Heart right ventricle (tissue), 16 donors: ENCODE measurements around the gene GPR15. TPM values are rescaled to one million over a fixed set of nuclear protein-coding genes. Genes with fewer than 3 reads are reported as not detected.

Experiments used
- ATAC-seq, 8 donors: fragments of 200-7000 bp; cut with Tn5 transposase; one replicate each; pipeline ENCODE4 v1.9.1; 2020; ENCODE audit warnings: mild to moderate bottlenecking in 8 of 8, moderate library complexity in 8 of 8, moderate number of reproducible peaks in 1 of 8
- DNase-seq, 2 donors: peaks; one replicate each; pipeline ENCODE4 v3.0.0-alpha.2; 2020
- H3K27ac ChIP-seq, 10 donors: fragments of 200-600 bp; sonication (generic) in 2 of 10; one replicate each; pipeline versions ENCODE4 v1.5.0 to v1.8.0; 2020 to 2022; ENCODE audit warnings: mild to moderate bottlenecking in 3 of 10
- H3K27me3 ChIP-seq, 7 donors: fragments of 200-600 bp; one replicate each; pipeline ENCODE4 v1.8.0; 2021 to 2022; ENCODE audit warnings: mild to moderate bottlenecking in 2 of 7
- H3K36me3 ChIP-seq, 9 donors: fragments of 200-600 bp; sonication (generic) in 1 of 9; one replicate each; pipeline versions ENCODE4 v1.5.0 to v1.8.0; 2020 to 2022; ENCODE audit warnings: mild to moderate bottlenecking in 2 of 9
- H3K4me1 ChIP-seq, 9 donors: fragments of 200-600 bp; sonication (generic) in 1 of 9; one replicate each; pipeline versions ENCODE4 v1.5.0 to v1.8.0; 2020 to 2022; ENCODE audit warnings: mild to moderate bottlenecking in 4 of 9
- H3K4me3 ChIP-seq, 10 donors: fragments of 200-600 bp; sonication (generic) in 2 of 10; one replicate each; pipeline versions ENCODE4 v1.5.0 to v1.8.0; 2020 to 2022; ENCODE audit warnings: mild to moderate bottlenecking in 7 of 10, moderate library complexity in 2 of 10
- H3K9me3 ChIP-seq, 11 donors: fragments of 200-600 bp in 10 of 11; sonication (generic) in 2 of 11; one replicate each; pipeline versions ENCODE4 v1.5.0 to v1.8.0; 2013 to 2022; ENCODE audit warnings: mild to moderate bottlenecking in 2 of 11, control low read depth in 1 of 11, moderate library complexity in 1 of 11
- whole genome bisulfite sequencing, 2 donors: extraction: QIAGEN DNeasy Blood & Tissue Kit; methylation state at CpG; one replicate each; pipeline ENCODE4 v1.1.7; 2013; ENCODE audit warnings: inconsistent platforms in 1 of 2; 5-methylcytosine and 5-hydroxymethylcytosine counted together
- intact Hi-C, 10 donors: fragments of 100-400 bp; cut with DNase I; formaldehyde crosslinking; loops; one replicate each; pipeline versions ENCODE4 v1.11.1 to v1.14.2; 2022
- polyA plus RNA-seq, 2 donors: library from polyadenylated mRNA; stranded (reverse); fragments of 200-250 nt; gene quantifications; one replicate each; pipeline ENCODE4 v1.2.3, GENCODE V29; 2013
- total RNA-seq, 10 donors: library from RNA; stranded (reverse); fragmentation: NEBNext Ultra II Directional in 3 of 10; extraction: Animal tissue kit (Norgen Biotek cat#: 25700) in 3 of 10; gene quantifications; one replicate each; pipeline versions ENCODE4 v1.2.1 to v1.2.4, GENCODE V29; 2021 to 2023
- TF ChIP-seq, protein P1 (sequence below), 9 donors: fragments of 200-600 bp; sonication (generic) in 2 of 9; IDR thresholded peaks; one replicate each; pipeline versions ENCODE4 v1.5.0 to v1.8.0; 2021 to 2022; ENCODE audit warnings: antibody characterized with exemption in 9 of 9, mild to moderate bottlenecking in 5 of 9, moderate library complexity in 1 of 9
- donor health status: Arrhythmogenic right ventricular cardiomyopathy.
- donor health status: ischemic (EF 13 %, LVEDD 7.1; RV severe dilation, severe dysfunction).
- donor health status: healthy with polysubstance abuse.
- donor health status: DM: no; HTN: yes; CAD: no.
- donor health status: DM: no; HTN: no; CAD: no.
- donor health status: ischemic (EF 25% LVEDD 6.9; RV normal size, moderate dysfunction).
- donor health status: ischemic (EF 25% LVEDD 5.7; RV mildly dilated, moderate dysfunction).
- donor health status: healthy.
- donor health status: DM: yes; HTN: yes; CAD: no.
- donor health status: Ischemic cardiomyopathy.
- donor health status: ischemic (EF 35%, LVEDD 5.7; RV mildly dilated, moderate dysfunction).
- donor health status: nonischemic (EF 11% LVEDD 7.7; RV severe dilation, severe dysfunction).
- donor health status: DM: yes; HTN: yes; CAD: no.
- donor health status: PGD.
- donor health status: ischemic (EF 29% LVEDD 5.4; RV normal size, mild dysfunction).
- donor health status: nonischemic (EF 23%, LVEDD 6.1; RV moderate dilation, normal function).

GPR15 gene
- total and polyA plus RNA-seq, 12 donors = 0.21 TPM; not detected in 11

DNA sequence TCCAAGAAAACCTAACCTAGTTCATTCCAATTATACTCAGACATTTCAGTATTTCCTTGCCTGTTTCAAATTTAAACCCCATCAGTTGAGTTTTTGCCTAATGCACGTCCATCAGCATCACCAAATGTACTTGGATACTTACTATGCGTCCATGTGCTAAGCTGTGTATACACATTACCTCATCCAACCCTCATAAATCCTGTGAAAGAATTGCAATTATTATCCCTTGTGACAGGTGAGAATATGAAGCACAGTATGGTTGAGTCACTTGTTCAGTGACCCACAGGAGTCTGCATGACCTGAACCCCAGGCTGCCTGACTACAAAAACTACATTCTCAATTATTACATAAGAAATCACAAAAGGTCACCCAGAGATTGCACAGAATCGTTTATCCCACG, 31.8 kb upstream of the GPR15 start:
- no peak for DNase-seq
- no peak overlapping the region for H3K27ac ChIP-seq
- no peaks in the 10 kb centered on the region for H3K9me3 ChIP-seq
- no peak overlapping the region for H3K4me3 ChIP-seq
- no peaks in the 10 kb centered on the region for H3K27me3 ChIP-seq
- no peaks in the 10 kb centered on the region for H3K4me1 ChIP-seq
- intact Hi-C loops = no loop called here
- H3K36me3 ChIP-seq = peaks cover 0 to 6% (median 0%) of the 10 kb centered on the region in 9 donors
- WGBS, 2 donors = 88 to 90% methylated on average over 4 of the region's 4 CpGs
- TF ChIP-seq, protein P1, sequence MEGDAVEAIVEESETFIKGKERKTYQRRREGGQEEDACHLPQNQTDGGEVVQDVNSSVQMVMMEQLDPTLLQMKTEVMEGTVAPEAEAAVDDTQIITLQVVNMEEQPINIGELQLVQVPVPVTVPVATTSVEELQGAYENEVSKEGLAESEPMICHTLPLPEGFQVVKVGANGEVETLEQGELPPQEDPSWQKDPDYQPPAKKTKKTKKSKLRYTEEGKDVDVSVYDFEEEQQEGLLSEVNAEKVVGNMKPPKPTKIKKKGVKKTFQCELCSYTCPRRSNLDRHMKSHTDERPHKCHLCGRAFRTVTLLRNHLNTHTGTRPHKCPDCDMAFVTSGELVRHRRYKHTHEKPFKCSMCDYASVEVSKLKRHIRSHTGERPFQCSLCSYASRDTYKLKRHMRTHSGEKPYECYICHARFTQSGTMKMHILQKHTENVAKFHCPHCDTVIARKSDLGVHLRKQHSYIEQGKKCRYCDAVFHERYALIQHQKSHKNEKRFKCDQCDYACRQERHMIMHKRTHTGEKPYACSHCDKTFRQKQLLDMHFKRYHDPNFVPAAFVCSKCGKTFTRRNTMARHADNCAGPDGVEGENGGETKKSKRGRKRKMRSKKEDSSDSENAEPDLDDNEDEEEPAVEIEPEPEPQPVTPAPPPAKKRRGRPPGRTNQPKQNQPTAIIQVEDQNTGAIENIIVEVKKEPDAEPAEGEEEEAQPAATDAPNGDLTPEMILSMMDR (IDR thresholded peaks at IDR 0.05) = no peak
- ATAC-seq = no peak

DNA sequence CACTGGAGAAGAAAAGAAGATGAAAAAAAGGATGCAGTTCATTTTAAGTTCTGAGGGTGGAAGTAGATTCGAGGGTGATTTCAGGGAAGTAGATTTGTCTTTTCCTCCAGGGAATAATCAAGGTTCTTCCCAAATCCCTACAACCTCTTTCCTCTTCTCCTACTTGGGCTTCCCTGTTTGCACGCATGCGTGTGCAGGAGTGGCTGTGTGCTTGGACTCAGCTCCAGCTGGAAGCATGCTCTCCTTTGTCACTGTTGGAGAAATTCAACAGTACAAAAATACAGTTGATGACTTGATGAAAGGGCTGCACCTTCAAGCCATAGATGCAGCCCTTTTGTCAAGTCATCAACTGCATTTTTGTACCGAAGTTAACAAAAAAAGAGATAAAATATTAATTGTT, 30.5 kb upstream of the GPR15 start:
- H3K36me3 ChIP-seq = peaks cover 0 to 6% (median 0%) of the 10 kb centered on the region in 9 donors
- H3K9me3 ChIP-seq = no peaks in the 10 kb centered on the region
- H3K4me3 ChIP-seq = no peak overlapping the region
- H3K4me1 ChIP-seq = no peaks in the 10 kb centered on the region
- H3K27ac ChIP-seq = no peak overlapping the region
- 68 to 70% methylated on average over 4 of the region's 4 CpGs for WGBS, 2 donors
- no peak for ATAC-seq
- no peak for DNase-seq
- intact Hi-C loops = no loop called here
- TF ChIP-seq, protein P1 (IDR thresholded peaks at IDR 0.05) = no peak
- H3K27me3 ChIP-seq = no peaks in the 10 kb centered on the region

DNA sequence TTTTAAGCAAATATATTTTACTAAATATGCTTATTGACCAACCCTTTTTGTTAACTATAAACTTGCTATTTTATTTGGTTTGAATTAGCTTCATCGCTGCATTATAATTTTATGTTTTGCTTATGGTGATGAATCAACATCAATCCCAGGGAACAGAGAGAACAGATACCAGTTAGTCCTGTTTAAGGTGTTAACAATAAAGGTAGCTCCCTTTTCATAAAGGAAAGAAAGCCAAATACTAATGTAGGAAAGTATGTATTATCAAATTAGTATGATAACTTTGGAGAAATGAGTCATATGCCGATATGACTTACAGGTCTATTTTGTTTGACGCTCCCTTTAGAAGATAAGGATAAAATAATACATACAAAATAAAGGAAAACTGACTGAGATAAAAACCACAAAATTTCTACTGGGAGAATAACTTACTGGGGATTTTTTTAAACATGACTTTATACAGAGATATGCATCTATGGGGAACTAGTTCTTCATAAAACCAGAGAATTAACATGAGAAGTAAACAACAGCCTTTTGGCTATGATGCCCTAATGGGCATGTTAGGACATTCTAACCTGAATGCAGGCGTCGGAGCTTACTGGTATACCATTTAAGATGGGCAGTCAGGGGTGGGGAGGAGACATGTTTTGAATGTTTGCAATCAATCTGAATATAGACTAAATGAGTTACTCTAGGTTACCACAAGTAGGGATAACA, 29.8 kb upstream of the GPR15 start:
- Histone ChIP-seq H3K4me3 (no peak overlapping the region), H3K27ac (no peak overlapping the region), H3K36me3 (peaks cover 0 to 6% (median 0%) of the 10 kb centered on the region in 9 donors), H3K4me1 (no peaks in the 10 kb centered on the region), H3K9me3 (no peaks in the 10 kb centered on the region), H3K27me3 (no peaks in the 10 kb centered on the region)
- WGBS, 2 donors = 91 to 93% methylated on average over 5 of the region's 5 CpGs
- TF ChIP-seq, protein P1 (IDR thresholded peaks at IDR 0.05) = no peak
- DNase-seq (no peak), ATAC-seq (no peak)
- intact Hi-C loops = no loop called here

DNA sequence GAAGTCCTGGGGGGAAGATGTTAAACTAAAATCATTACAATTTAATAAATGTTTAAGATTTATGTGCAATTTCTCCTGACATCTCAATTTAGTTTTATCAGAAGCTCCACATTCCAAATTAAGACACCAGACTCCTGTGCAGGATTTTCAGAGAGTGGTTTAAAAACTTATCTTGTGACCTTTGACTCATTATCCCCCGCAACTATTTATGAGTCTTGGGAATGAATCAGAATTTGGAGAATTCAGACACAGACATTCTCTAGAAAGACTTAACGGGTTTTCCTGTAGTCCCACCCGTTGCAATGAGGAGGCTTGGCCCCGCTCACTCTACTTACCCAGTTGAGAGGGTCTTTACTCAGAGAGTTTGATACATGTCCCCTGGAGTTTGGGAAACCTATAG, 27.2 kb upstream of the GPR15 start:
- Histone ChIP-seq H3K27me3 (no peaks in the 10 kb centered on the region), H3K27ac (no peak overlapping the region), H3K4me3 (no peak overlapping the region), H3K36me3 (peaks cover 0 to 8% (median 0%) of the 10 kb centered on the region in 9 donors), H3K4me1 (no peaks in the 10 kb centered on the region), H3K9me3 (no peaks in the 10 kb centered on the region)
- DNase-seq (no peak), ATAC-seq (no peak)
- 59 to 65% methylated on average over 4 of the region's 4 CpGs for WGBS, 2 donors
- intact Hi-C loops = no loop called here
- TF ChIP-seq, protein P1 (IDR thresholded peaks at IDR 0.05) = no peak
